HUDEP-2 (cell line): ENCODE results near the gene NKAIN1.
A peak's percentile ranks its signal among the peaks of the same experiment; 100 is the strongest.
"Not testable (repeated sequence)": the region's sequence is repeated elsewhere in the genome, so short reads cannot be mapped to it uniquely, and the experiment has no call there.

Source experiments
- DNase-seq, 76 experiments: peaks; one replicate each; lab custom pipeline; 2025; ENCODE audit not compliant: unreplicated experiment in 76 of 76; lab: John Stamatoyannopoulos, UW

NKAIN1 gene

GRCh38 chr1:31155216-31155806 is 84.4 kb downstream of the NKAIN1 start:
- DNase-seq, result peak in 64 of 76 experiments; percentile 3 to 75 (median 50)

- peak in 62 of 76 experiments; percentile 10 to 80 (median 60) for DNase-seq
Observed at GRCh38 chr1:31154632-31155215, 85.0 kb downstream of the NKAIN1 start.

GRCh38 chr1:31154000-31154631 is 85.6 kb downstream of the NKAIN1 start:
- DNase-seq, result no peak

- DNase-seq, result no peak
Observed at GRCh38 chr1:31153423-31153822, 86.3 kb downstream of the NKAIN1 start.

- no peak for DNase-seq
Observed at GRCh38 chr1:31152181-31152795, 87.4 kb downstream of the NKAIN1 start.

GRCh38 chr1:31151402-31151801 is 88.3 kb downstream of the NKAIN1 start:
- DNase-seq, result no peak

- no peak for DNase-seq
Observed at GRCh38 chr1:31148409-31148808, 91.3 kb downstream of the NKAIN1 start.

- no peak for DNase-seq
Observed at GRCh38 chr1:31145648-31146047, 94.0 kb downstream of the NKAIN1 start.

GRCh38 chr1:31144442-31144841 is 95.2 kb downstream of the NKAIN1 start:
- no peak for DNase-seq

- no peak for DNase-seq
Observed at GRCh38 chr1:31143455-31143854, 96.2 kb downstream of the NKAIN1 start.

GRCh38 chr1:31142406-31142805 is 97.3 kb downstream of the NKAIN1 start:
- no peak for DNase-seq

- no peak for DNase-seq
Observed at GRCh38 chr1:31140299-31140698, 99.4 kb downstream of the NKAIN1 start.

- DNase-seq, result not testable (repeated sequence)
Observed at GRCh38 chr1:31138797-31139521, 100.7 kb downstream of the NKAIN1 start.

GRCh38 chr1:31137873-31138272 is 101.8 kb downstream of the NKAIN1 start:
- DNase-seq, result not testable (repeated sequence)

GRCh38 chr1:31135973-31136600 is 103.6 kb downstream of the NKAIN1 start:
- DNase-seq, result no peak

- DNase-seq, result no peak
Observed at GRCh38 chr1:31133368-31133767, 106.3 kb downstream of the NKAIN1 start.
